HCT116 (cell line): Measurements from ENCODE around the gene ARVCF. TPM values are rescaled to one million over a fixed set of nuclear protein-coding genes. Genes with fewer than 3 reads are reported as not detected.

Source experiments
- ATAC-seq: fragments of 200-7000 bp; cut with Tn5 transposase; 2 replicates; pipeline ENCODE4 v1.9.1; 2020; ENCODE audit warnings: mild to moderate bottlenecking, moderate library complexity
- BruUV-seq: library from RNA; stranded (reverse); fragments of 400-500 nt; replicated peaks from 2 replicates; lab custom pipeline; 2021; lab: Mats Ljungman, UMichigan
- CTCF ChIA-PET: fragments of 300-600 bp; sonication (Branson Sonifier 250); formaldehyde crosslinking; loops from one replicate; lab custom pipeline; 2021; ENCODE audit warnings: antibody characterized with exemption; lab: Charles Lee
- POLR2A ChIA-PET: fragments of 300-600, 350-600 bp; sonication (Branson Sonifier 250); formaldehyde crosslinking; loops from one replicate; lab custom pipeline; 2021; ENCODE audit warnings: antibody characterized with exemption; lab: Charles Lee
- RAD21 ChIA-PET, 2 experiments: fragments of 300-600 bp; sonication (Branson Sonifier 250); formaldehyde crosslinking; loops; one replicate each; lab custom pipeline; 2023; ENCODE audit warnings: low total read pairs in 2 of 2; ENCODE audit not compliant: uncharacterized antibody in 2 of 2, unreplicated experiment in 2 of 2, low non-redundant PET in 1 of 2; lab: Charles Lee
- DNase-seq: peaks from one replicate; pipeline ENCODE4 v3.0.0-alpha.2; 2010; ENCODE audit warnings: low read depth, low spot score
- H2AFZ ChIP-seq: fragments of 200-600 bp; shearing (Covaris generic), sonication (generic); 2 replicates; pipeline ENCODE4 v1.6.1; 2017; ENCODE audit warnings: low read depth, mixed run types, mixed read lengths, antibody characterized with exemption, low read length; ENCODE audit not compliant: poor library complexity, severe bottlenecking
- H3K27ac ChIP-seq: 2 replicates; pipeline ENCODE4 v1.5.1; 2012; ENCODE audit warnings: low read depth, low read length
- H3K27me3 ChIP-seq: fragments of 200-600 bp; sonication (generic); 2 replicates; pipeline ENCODE4 v1.6.1; 2016; ENCODE audit warnings: mixed run types, low read length, mixed read lengths; ENCODE audit not compliant: insufficient read depth
- H3K36me3 ChIP-seq, 2 experiments: fragments of 200-500 bp in 1 of 2; fragments of 200-600 bp in 1 of 2; sonication (Bioruptor generic) in 1 of 2; sonication (generic) in 1 of 2; 2 replicates each; pipeline versions ENCODE4 v1.5.1 to v1.6.1; 2014 to 2016; ENCODE audit warnings: low read length in 2 of 2, inconsistent platforms in 1 of 2, mixed read lengths in 1 of 2, mixed run types in 1 of 2; ENCODE audit not compliant: insufficient read depth in 2 of 2, control insufficient read depth in 1 of 2
- H3K4me1 ChIP-seq, 2 experiments: fragments of 200-600 bp in 1 of 2; sonication (generic) in 1 of 2; 2 replicates each; pipeline versions ENCODE4 v1.5.1 to v1.6.1; 2012 to 2017; ENCODE audit warnings: low read length in 2 of 2, inconsistent platforms in 1 of 2, mild to moderate bottlenecking in 1 of 2, mixed read lengths in 1 of 2, mixed run types in 1 of 2, moderate library complexity in 1 of 2; ENCODE audit not compliant: insufficient read depth in 2 of 2, control insufficient read depth in 1 of 2
- H3K4me2 ChIP-seq: fragments of 200-600 bp; sonication (generic); 2 replicates; pipeline ENCODE4 v1.6.1; 2017; ENCODE audit warnings: mixed run types, low read length, mixed read lengths
- H3K4me3 ChIP-seq, 2 experiments: fragments of 200-600 bp in 1 of 2; sonication (generic) in 1 of 2; replicated peaks in 1 of 2; 2 replicates each; pipeline ENCODE4 v1.5.1; 2011 to 2016; ENCODE audit warnings: low read length in 2 of 2, control low read depth in 1 of 2, low read depth in 1 of 2, mild to moderate bottlenecking in 1 of 2, mixed read lengths in 1 of 2, mixed run types in 1 of 2
- H3K79me2 ChIP-seq: fragments of 200-600 bp; sonication (generic); 2 replicates; pipeline ENCODE4 v1.6.1; 2017; ENCODE audit warnings: mild to moderate bottlenecking, mixed run types, low read length, moderate library complexity, mixed read lengths; ENCODE audit not compliant: insufficient read depth
- H3K9ac ChIP-seq: fragments of 200-600 bp; sonication (generic); 2 replicates; pipeline ENCODE4 v1.6.1; 2016; ENCODE audit warnings: low read length, mixed read lengths
- H3K9me2 ChIP-seq: fragments of 200-600 bp; sonication (generic), shearing (Covaris generic); 2 replicates; pipeline ENCODE4 v1.6.1; 2017; ENCODE audit warnings: mixed run types, mild to moderate bottlenecking, moderate library complexity; ENCODE audit not compliant: insufficient read depth
- H3K9me3 ChIP-seq, 2 experiments: fragments of 200-500 bp in 1 of 2; fragments of 200-600 bp in 1 of 2; sonication (Bioruptor generic) in 1 of 2; sonication (generic) in 1 of 2; 2 replicates each; pipeline ENCODE4 v1.6.1; 2014 to 2017; ENCODE audit warnings: low read length in 2 of 2, mixed read lengths in 2 of 2, inconsistent platforms in 1 of 2, low read depth in 1 of 2, mild to moderate bottlenecking in 1 of 2, mixed run types in 1 of 2, moderate library complexity in 1 of 2; ENCODE audit not compliant: control insufficient read depth in 1 of 2, insufficient read depth in 1 of 2
- H4K20me1 ChIP-seq: fragments of 200-600 bp; sonication (generic), shearing (Covaris generic); 2 replicates; pipeline ENCODE4 v1.6.1; 2017; ENCODE audit warnings: mixed run types, mild to moderate bottlenecking, moderate library complexity; ENCODE audit not compliant: insufficient read depth
- CBX3 ChIP-seq: IDR thresholded peaks from 2 replicates; pipeline ENCODE4 v1.6.1; 2012; ENCODE audit warnings: low read depth
- CEBPB ChIP-seq: IDR thresholded peaks from 2 replicates; pipeline ENCODE4 v1.6.1; 2012; ENCODE audit warnings: low read depth
- FOSL1 ChIP-seq: IDR thresholded peaks from 2 replicates; pipeline ENCODE4 v1.6.1; 2012; ENCODE audit warnings: low read depth
- MAX ChIP-seq: IDR thresholded peaks from 2 replicates; pipeline ENCODE4 v1.6.1; 2012
- RAD21 ChIP-seq: IDR thresholded peaks from 2 replicates; pipeline ENCODE4 v1.6.1; 2012; ENCODE audit warnings: low read depth, mild to moderate bottlenecking
- SP1 ChIP-seq: IDR thresholded peaks from 2 replicates; pipeline ENCODE4 v1.6.1; 2012; ENCODE audit warnings: low read depth
- SRF ChIP-seq: IDR thresholded peaks from 2 replicates; pipeline ENCODE4 v1.6.1; 2012; ENCODE audit warnings: low read depth
- TCF7L2 ChIP-seq: IDR thresholded peaks from 2 replicates; pipeline ENCODE4 v1.7.0; 2011; ENCODE audit warnings: borderline replicate concordance, inconsistent platforms; ENCODE audit not compliant: insufficient read depth, insufficient read length; ENCODE audit errors: extremely low read depth
- YY1 ChIP-seq: IDR thresholded peaks from 2 replicates; pipeline ENCODE4 v1.6.1; 2011; ENCODE audit warnings: low read length, low read depth, moderate library complexity, mild to moderate bottlenecking; ENCODE audit not compliant: insufficient replicate concordance; ENCODE audit errors: extremely low read depth
- ZFX ChIP-seq: fragments of 450-650 bp; IDR thresholded peaks from 2 replicates; pipeline ENCODE4 v1.6.1; 2017
- intact Hi-C: fragments of 100-400 bp; cut with micrococcal nuclease; formaldehyde crosslinking; loops from 2 replicates; pipeline ENCODE4 v1.10.0; 2022
- total RNA-seq: library from RNA; stranded (reverse); gene quantifications from one replicate; pipeline ENCODE4 v1.2.1, GENCODE V29; 2021; ENCODE audit not compliant: unreplicated experiment
- TF ChIP-seq, protein P1 (sequence below): IDR thresholded peaks from 2 replicates; pipeline ENCODE4 v1.6.1; 2012; ENCODE audit warnings: low read depth

ARVCF gene
- total RNA-seq, 1 experiment from 2014 or later: 42.8 TPM

DNA sequence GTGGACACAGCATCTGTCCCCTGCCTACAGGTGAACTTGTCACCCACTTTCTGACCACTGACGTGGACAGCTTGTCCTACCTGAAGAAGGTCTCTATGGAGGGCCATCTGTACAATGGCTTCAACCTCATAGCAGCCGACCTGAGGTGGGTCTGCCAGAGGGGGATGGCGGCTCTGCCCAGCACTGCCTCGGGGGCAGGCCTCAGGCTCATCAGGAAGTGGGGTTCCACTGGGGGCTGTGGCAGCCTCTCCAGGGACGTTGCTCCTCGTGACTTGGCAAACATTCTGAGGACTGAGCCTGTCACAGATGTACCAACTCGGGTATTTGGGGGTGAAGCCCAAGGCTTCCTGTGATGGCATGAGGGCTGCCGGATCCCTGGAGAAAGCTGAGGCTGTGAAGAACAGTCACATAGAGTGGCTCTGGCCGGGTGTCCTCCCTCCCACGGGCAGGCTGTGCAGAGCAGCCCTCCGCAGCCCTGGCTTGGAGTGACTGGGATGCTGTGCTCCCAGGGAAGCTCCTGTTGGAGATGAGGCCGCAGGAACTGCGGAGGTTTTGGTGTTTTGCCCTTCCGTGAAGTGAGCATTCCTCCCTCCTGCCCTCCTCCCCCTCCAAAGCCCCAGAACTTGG, 36.9 kb upstream of the ARVCF start:
- Histone ChIP-seq H4K20me1 (no peaks in the 10 kb centered on the region), H3K4me1 (no peaks in the 10 kb centered on the region), H2AFZ (no peak overlapping the region), H3K27ac (no peak overlapping the region), H3K9me2 (no peaks in the 10 kb centered on the region), H3K4me2 (no peak overlapping the region), H3K79me2 (no peaks in the 10 kb centered on the region), H3K27me3 (no peaks in the 10 kb centered on the region), H3K36me3 (peaks cover 3% of the 10 kb centered on the region in 2 experiments; a peak in 2 of 4 replicates), H3K9ac (no peak overlapping the region), H3K4me3 (no peak overlapping the region), H3K9me3 (no peaks in the 10 kb centered on the region)
- ATAC-seq: no peak
- POLR2A ChIA-PET: no interaction called here
- no TSS peak for BruUV-seq
- no peak for DNase-seq
- intact Hi-C loops: no loop called here
- TF ChIP-seq MAX (no peak), YY1 (no peak), ZFX (no peak), FOSL1 (no peak), CBX3 (no peak), SRF (no peak), TCF7L2 (no peak), CEBPB (no peak), RAD21 (no peak), SP1 (no peak)
- TF ChIP-seq, protein P1, sequence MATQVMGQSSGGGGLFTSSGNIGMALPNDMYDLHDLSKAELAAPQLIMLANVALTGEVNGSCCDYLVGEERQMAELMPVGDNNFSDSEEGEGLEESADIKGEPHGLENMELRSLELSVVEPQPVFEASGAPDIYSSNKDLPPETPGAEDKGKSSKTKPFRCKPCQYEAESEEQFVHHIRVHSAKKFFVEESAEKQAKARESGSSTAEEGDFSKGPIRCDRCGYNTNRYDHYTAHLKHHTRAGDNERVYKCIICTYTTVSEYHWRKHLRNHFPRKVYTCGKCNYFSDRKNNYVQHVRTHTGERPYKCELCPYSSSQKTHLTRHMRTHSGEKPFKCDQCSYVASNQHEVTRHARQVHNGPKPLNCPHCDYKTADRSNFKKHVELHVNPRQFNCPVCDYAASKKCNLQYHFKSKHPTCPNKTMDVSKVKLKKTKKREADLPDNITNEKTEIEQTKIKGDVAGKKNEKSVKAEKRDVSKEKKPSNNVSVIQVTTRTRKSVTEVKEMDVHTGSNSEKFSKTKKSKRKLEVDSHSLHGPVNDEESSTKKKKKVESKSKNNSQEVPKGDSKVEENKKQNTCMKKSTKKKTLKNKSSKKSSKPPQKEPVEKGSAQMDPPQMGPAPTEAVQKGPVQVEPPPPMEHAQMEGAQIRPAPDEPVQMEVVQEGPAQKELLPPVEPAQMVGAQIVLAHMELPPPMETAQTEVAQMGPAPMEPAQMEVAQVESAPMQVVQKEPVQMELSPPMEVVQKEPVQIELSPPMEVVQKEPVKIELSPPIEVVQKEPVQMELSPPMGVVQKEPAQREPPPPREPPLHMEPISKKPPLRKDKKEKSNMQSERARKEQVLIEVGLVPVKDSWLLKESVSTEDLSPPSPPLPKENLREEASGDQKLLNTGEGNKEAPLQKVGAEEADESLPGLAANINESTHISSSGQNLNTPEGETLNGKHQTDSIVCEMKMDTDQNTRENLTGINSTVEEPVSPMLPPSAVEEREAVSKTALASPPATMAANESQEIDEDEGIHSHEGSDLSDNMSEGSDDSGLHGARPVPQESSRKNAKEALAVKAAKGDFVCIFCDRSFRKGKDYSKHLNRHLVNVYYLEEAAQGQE: no peak
- CTCF ChIA-PET: no interaction called here
- RAD21 ChIA-PET: no interaction called here
